Right renal pelvis (tissue), 4 donors: ENCODE results near the gene BTRC. TPM values are rescaled to one million over a fixed set of nuclear protein-coding genes. Genes with fewer than 3 reads are reported as not detected.
"Not testable (repeated sequence)": the region's sequence is repeated elsewhere in the genome, so short reads cannot be mapped to it uniquely, and the experiment has no call there.

Experiments used
- DNase-seq, 4 donors: peaks; one replicate each; pipeline ENCODE4 v3.0.0-alpha.2; 2013; ENCODE audit warnings: low read depth in 4 of 4, low spot score in 3 of 4, missing footprints in 1 of 4
- polyA plus RNA-seq, 4 donors: library from polyadenylated mRNA; unstranded; fragments of 120-200 nt; gene quantifications; one replicate each; pipeline ENCODE4 v1.2.1, GENCODE V29; 2013; ENCODE audit not compliant: insufficient read length in 4 of 4

Gene BTRC
- 10 to 100 TPM; 20.1 to 31.2 (median 29.0) TPM for polyA plus RNA-seq

GRCh38 chr10:101353692-101354327 is at the start of gene BTRC:
TSS of gene BTRC (plus strand) at chr10:101354165. CDS start at chr10:101354181, 16 bp downstream.
- DNase-seq = peak; percentile 94 to 99 (median 98)

GRCh38 chr10:101304316-101304715 is 49.6 kb upstream of the BTRC start:
- DNase-seq = no peak

GRCh38 chr10:101305320-101306241 is 48.4 kb upstream of the BTRC start:
- no peak for DNase-seq

- no peak for DNase-seq
Observed at GRCh38 chr10:101308051-101308450, 45.9 kb upstream of the BTRC start.

- DNase-seq = no peak
Observed at GRCh38 chr10:101310529-101311184, 43.3 kb upstream of the BTRC start.

GRCh38 chr10:101311185-101312066 is 42.5 kb upstream of the BTRC start:
- no peak for DNase-seq

GRCh38 chr10:101319241-101319915 is 34.6 kb upstream of the BTRC start:
- no peak for DNase-seq

- DNase-seq = no peak
Observed at GRCh38 chr10:101321073-101321472, 32.9 kb upstream of the BTRC start.

GRCh38 chr10:101322266-101323108 is 31.5 kb upstream of the BTRC start:
- no peak for DNase-seq

GRCh38 chr10:101323495-101323894 is 30.5 kb upstream of the BTRC start:
- DNase-seq = no peak

GRCh38 chr10:101327454-101327853 is 26.5 kb upstream of the BTRC start:
- DNase-seq = not testable (repeated sequence)

GRCh38 chr10:101329341-101330032 is 24.5 kb upstream of the BTRC start:
- DNase-seq = no peak

GRCh38 chr10:101330231-101330630 is 23.7 kb upstream of the BTRC start:
- DNase-seq = no peak

- no peak for DNase-seq
Observed at GRCh38 chr10:101330631-101331225, 23.2 kb upstream of the BTRC start.

- DNase-seq = no peak
Observed at GRCh38 chr10:101331956-101332355, 22.0 kb upstream of the BTRC start.

- not testable (repeated sequence) for DNase-seq
Observed at GRCh38 chr10:101334259-101334658, 19.7 kb upstream of the BTRC start.

- DNase-seq = no peak
Observed at GRCh38 chr10:101336382-101336781, 17.6 kb upstream of the BTRC start.

GRCh38 chr10:101337836-101338235 is 16.1 kb upstream of the BTRC start:
- DNase-seq = no peak
